GM18870 (cell line): ENCODE measurements around the gene IL24.

ENCODE experiments used
- ATAC-seq: cut with Tn5 transposase; IDR thresholded peaks from one replicate; pipeline ENCODE4 v1.9.1; 2021; ENCODE audit warnings: moderate library complexity; ENCODE audit not compliant: unreplicated experiment

Gene IL24

DNA sequence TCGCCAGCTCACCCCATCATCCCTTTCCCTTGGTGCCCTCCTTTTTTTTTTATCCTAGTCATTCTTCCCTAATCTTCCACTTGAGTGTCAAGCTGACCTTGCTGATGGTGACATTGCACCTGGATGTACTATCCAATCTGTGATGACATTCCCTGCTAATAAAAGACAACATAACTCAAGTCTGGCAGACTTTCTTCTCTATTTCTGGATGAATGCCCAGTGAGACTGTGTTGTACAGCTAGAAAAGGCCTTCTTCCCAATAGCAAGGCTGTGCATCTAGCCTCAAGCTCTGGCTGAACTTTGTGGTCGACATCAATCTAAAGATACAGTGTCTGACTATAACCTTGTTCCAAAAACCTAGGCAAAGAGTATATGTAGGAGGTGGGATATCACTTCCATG, 6.4 kb downstream of the IL24 start:
- no peak for ATAC-seq

DNA sequence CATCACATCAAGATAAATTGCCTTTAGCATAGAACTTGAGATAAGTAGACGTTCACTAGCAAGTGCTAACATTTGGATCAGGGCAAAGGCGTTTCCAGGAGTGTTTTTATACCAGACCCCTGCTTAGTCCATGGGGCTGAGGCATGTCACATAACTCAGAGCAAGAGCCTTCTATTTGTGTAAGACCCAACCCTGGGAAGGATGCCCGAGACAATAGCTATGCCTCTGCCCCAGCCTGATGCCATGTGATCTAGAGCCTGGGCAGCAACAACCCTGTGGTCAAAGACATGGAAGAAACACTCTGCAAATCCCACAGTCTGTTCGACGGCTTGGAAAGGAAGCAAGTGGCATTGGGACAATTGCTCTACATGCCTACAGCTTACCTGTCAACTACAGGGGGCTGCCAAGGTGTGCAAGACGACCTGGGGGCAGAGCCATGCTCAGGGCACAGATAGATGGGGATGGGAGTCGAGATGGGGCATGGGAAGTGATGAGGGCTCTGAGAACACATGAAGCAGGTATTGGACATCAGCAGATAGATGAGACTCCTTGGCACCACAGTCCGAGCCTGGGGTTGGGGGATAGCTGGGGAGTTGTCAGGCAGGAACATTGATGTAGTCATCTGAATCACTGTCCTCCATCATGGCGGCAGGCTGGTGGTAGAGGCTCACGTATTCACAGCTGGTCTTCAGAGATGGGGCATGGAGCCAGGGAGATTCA, 7.3 kb downstream of the IL24 start:
- ATAC-seq, result no peak

DNA sequence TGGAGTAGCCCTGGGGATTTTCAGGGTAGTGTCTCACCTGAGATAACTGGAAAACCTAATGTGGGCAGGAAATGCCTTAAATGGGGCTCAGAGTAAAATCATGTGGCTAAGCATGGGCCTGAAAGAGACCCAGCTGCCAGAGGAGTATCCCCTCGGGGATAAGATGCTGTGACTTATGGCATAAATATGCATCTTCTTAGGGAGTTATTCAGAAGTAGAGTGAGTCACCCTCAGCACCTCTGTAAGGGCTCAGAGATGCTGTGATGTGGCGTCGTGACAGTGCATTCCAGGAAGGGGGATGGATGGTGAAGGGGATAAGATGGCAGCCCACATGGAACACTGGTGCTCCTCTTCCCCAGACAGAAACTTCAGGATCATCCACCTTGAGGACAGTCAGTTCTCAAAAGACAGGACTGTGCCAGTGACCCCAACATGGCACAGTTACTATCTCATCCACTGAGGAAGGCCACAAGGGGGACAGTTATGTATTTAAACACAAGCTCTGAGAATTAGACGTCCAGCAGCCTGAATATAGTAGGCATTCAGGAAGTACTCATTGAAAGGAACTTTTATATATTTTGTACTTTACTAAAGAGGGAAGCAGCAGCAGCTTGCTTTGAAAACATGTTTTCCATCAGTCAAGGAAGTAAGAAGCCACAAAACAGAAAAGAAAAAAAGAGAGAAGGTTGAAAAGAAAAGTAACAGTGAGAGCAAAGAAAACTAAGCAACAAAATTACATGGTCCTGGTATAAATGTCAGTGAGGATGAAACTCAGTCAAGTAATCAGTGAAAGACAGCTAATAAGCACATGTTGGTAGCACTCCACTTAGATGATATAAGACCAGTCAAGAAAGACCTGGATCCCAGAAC, 8.3 kb downstream of the IL24 start:
- no peak for ATAC-seq

DNA sequence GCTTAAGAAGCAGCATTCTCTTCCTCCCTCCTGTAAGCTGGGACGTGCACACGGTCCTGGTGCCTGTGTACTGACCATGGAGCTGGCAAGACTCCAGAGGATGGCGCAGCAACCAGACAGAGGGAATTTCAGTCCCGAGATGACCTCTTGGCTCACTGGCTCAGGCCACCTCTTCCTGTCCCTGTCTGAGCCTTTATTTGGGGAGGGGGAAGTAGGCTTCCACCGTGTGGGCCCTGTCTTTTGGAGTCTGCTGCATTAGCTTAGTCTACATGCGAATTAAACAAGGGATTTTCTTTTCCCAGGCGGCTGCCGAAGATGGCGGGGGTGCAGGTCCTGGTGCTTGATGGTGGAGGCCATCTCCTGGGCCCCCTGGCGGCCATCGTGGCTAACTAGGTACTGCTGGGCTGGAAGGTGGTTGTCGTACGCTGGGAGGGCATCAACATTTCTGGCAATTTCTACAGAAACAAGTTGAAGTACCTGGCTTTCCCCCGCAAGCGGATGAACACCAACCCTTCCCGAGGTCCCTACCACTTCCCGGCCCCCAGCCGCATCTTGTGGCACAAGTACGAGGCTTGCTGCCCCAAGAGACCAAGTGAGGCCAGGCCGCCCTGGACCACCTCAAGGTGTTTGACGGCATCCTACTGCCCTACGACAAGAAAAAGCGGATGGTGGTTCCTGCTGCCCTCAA, 10.2 kb downstream of the IL24 start:
- no peak for ATAC-seq

DNA sequence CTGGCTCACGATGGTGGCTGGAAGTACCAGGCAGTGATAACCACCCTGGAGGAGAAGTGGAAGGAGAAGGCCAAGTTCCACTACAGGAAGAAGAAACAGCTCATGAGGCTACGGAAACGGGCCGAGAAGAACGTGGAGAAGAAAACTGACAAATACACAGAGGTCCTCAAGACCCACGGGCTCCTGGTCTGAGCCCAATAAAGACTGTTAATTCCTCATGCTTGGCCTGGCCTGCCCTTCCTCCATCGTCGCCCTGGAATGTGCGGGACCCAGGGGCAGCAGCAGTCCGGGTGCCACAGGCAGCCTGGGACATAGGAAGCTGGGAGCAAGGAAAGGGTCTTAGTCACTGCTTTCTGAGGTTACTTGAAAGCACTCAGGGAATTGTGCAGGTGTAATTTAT, 10.8 kb downstream of the IL24 start:
- no peak for ATAC-seq

DNA sequence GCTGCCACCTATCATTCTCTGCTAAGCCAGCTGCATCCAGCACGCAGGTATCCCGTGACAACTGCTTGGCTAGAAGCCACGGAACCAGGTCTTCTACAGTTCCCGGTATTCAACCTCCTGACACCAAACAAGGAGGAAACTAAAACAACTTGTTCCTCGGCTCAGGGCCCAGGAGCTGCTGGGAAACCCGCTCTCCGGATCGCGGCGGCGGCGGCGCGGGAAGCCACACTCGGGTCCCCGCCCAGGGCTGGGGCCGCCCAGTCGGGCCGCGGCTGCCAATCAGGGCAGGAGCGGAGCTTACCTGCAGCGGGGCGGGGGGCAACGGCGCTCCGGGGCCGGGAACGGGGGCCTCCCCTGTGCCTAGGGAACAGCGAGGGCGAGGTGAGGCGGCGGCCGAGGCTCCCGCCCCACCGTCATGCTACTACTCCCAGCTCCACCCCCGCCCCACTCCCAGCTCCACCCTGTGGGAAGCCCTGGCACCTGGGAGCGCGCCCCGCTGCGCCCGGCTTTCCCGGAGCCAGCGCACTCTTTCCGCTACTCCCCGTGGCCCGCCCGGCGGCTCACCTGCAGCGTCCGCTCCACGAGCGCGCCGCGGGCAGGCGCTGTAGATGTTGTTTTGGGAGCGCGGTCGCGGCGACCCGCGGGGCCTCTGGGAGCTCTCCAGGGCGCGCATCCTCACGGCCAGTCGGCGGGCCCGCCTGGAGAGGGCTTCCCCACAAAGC, 12.1 kb downstream of the IL24 start:
- no peak for ATAC-seq

DNA sequence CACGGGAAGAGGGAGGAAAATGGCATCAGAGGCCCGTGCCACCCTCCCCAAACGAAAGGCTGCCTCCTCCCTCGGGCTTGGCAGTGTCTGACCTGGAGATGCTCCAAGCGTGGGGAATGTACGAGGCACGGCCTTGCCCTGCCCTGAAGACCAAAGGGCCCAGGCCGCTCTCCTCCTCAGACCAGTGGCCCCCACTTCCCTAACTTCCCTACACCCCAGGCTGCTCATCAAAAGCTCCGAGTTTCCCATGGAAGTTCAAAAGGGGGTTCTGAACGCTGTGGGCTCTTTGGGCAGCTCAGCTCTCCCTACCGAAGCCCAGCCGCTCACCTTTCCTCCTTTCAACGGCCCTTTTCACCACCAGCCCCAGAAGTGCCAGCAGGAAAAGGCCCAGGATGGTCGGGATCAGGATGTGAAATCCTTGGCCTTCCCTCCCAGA, 12.7 kb downstream of the IL24 start:
- no peak for ATAC-seq

DNA sequence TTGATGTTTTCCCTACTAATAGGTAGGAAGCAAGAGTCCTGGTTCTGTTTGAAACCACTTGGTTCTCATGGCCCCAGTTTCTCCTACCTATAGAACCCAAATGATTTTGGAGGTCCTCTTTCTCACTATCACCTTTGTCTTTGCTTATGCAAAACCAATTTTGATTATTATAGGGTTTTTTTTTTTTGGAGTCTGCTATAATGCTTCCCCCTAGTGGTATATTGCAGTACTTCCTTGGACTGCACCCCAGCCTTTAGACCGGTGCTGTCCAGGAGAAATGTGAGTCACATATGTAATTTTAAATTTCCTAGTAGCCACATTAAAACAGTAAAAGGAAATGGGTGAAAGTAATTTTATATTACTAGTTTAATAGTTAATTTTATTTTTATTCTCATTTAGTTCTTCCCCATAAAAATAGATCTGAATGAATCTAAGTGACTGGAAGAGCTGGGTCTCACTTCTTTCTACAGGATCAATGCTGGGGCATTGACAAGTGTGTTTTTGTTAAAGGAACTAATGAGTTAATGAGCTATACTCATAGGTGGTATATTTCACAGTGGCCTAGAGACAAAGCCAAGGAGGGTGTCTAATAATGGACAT, 13.9 kb downstream of the IL24 start:
- ATAC-seq, result no peak

DNA sequence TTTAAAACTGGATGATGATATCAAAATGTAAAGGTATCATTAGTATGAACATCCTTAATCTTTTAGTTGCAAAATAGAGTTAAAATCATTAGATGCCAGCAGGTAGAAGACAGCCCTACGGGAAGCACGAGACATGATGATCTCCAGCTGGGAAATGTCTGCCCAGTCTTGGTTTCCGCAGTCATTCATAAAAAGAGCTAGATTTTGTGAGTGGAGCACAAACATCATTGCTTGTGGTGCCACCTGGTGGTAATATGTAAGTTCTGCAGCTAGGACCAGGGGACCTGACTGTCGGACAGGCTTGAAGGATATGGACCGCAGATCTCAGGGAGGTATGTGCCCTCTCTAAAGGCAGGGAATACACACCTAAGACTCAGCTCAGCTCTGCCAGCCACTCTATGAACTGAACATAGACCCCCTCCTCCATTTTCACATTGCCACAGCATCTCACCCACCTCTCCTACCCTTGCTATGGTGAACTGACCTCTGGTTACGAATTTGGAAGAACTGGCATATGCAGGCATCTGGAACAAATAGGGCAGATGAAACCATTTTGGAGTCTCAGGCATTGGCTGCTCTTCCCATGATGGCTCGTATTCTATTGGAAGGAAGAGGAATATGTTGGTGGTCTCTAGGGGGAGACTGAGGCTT, 15.3 kb downstream of the IL24 start:
- peak; percentile 66 for ATAC-seq

DNA sequence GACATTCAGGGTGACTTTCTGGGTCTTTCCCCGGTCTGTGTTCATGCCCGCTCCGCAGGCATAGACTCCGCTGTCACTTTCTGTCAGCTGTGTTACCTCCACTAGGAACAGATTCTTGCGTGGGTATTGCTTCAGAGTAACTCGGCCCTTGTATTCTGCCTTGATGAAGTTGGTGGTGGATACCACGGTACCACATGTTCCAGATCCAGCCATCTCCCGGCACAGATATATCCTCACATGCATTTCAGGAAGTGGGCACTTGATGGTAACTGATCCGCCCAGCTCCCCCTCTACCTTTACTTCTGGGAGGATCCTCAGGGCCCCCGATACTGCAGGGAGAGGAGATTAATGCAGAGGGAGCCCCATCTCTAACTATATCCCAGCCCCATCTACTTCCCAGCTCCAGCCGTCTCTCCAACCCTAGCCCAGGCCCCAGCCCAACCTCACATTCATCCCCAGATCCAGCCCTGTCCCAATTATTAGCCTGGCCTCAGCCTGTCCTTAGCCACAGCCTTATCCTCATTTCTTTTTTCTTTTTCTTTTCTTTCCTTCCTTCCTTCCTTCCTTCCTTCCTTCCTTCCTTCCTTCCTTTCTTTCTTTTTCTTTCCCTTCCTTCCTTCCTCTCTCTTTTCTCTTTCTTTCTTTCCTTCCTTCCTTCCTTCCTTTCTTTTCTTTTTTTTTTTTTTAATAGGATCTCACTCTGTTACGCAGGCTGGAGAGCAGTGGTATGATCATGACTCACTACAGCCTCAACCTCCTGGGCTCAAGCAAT, 16.7 kb downstream of the IL24 start:
- ATAC-seq, result no peak

DNA sequence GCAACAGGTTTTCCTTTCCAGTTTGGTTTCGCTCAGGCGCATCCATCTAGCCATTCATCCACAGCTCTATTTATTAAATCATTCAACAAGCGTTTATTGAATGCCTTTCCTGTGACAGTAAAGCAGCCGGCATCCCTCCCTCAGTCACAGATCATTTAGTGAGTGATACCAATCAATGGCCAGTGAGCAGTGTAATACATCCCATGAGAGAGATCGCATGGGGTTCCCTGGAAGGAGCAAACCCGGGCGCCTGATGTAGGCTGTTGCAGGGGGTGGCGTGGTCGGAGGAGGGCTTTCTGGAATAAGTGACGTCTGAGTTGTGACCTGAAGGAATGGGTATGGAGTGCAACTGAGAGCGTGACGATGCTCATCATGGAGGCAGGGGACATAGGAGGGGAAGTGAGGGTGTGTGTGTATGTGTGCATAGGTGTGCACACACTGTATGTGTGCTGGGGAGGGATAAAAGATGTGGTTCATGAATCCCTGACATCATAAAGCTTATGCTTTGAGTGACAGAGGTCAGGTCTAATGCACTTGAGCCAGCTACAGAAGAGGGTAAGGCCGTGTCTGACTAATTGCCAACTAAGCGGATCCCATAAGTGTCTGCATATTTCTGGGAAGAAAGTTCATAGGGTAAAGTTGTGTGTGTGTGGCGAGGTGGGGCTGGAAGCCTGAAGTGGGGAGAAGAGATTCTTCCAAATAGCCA, 17.9 kb downstream of the IL24 start:
- ATAC-seq, result no peak

DNA sequence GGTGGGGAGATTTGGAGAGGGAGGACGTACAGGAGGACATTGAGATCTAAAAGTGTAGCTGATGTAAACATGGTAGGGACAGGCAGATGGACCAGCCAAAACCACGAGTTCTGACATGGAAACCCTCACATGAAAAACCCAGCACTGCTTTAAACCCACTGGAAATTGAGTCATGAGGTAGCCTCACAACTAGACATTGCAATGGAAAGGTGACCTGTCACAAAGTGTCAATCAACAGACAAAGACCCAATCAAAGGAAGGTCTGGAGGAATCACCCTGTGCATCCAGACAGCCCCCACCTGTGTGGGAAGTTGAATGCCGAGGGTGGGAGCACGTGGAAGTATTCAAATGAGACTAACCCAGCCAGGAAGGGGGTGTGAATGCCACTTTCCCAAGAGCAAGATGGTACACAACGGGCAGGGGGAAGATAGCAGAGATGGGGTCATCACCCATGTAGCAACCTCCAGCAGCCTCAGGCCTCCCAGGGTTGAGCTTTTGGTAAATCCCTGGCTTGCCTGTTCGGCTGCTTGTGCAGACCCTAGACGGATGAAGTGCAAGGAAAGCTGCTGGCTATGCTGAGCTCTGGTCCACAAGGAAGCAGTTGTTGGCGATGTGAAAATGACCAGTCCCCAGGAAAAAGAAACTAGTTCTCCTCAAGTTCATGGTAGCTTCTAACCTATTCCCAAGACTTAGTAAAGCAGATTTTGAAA, 18.9 kb downstream of the IL24 start:
- ATAC-seq, result no peak

DNA sequence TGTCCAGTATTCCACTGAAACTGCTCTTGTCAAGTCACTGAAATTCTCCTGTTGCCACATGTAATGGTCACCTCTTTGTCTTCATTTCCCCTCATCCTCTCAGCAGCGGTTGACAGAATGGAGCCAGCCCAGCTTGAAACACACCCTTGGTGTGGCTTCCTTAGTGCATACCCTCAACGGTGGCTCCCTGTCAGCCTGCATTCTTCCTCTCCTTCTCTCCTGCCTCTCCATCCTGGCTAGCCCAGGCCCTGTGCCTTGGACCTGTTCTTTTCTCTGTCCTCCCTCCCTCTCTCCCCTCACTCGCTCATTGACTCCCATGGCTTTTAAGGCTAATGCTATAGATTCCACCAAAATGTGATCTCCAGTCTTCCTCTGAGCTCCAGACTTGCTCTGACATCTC, 20.8 kb downstream of the IL24 start:
- no peak for ATAC-seq

DNA sequence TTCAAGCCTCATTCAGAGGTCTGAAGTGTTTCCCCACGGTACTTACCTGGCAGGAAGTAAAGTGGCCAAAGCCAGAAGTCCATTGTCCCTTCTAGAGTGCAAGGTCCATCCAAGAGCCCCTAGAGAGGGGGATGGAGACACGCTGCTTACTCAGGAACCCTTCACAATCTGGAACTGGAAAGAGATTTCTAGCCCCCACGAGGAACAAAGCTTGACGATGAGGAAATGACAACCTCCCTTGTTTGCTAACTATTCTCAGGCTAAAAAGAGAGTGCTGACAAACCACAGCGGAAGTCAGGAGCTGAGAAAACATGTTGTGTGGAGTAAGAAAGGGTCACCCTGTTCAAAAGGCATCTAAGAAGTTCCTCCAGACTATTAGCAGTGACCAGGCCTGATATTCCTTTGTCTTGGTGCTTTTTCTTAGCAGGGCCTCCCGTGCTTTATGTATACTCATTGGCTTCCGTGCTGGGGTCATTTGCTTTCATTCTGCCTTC, 24.6 kb downstream of the IL24 start, which contains the start of gene FCMR:
TSS of gene FCMR (minus strand) at position 170 of the 494 bp plus-strand sequence. CDS start at position 83, 87 bp downstream.
- ATAC-seq, result no peak

DNA sequence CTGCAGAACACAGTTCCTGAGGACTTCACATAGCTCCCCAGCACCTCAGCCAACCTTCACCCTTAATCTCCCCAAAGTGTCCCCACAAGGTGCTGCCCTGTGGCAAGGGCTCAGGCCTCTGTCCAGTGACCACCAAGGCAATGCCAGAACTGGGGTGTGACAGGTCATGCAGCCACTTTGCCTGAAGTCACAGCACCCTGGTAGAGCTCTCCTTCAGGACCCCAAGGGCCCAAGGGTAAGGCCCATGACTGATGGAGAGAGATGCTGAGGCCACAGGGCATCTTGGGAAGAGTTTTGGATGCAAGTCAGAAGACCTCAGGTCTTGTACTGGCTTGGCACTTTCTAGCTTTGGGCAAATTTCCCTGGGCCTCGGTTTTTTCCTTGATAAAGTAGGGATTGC, 25.3 kb downstream of the IL24 start:
- ATAC-seq, result no peak

DNA sequence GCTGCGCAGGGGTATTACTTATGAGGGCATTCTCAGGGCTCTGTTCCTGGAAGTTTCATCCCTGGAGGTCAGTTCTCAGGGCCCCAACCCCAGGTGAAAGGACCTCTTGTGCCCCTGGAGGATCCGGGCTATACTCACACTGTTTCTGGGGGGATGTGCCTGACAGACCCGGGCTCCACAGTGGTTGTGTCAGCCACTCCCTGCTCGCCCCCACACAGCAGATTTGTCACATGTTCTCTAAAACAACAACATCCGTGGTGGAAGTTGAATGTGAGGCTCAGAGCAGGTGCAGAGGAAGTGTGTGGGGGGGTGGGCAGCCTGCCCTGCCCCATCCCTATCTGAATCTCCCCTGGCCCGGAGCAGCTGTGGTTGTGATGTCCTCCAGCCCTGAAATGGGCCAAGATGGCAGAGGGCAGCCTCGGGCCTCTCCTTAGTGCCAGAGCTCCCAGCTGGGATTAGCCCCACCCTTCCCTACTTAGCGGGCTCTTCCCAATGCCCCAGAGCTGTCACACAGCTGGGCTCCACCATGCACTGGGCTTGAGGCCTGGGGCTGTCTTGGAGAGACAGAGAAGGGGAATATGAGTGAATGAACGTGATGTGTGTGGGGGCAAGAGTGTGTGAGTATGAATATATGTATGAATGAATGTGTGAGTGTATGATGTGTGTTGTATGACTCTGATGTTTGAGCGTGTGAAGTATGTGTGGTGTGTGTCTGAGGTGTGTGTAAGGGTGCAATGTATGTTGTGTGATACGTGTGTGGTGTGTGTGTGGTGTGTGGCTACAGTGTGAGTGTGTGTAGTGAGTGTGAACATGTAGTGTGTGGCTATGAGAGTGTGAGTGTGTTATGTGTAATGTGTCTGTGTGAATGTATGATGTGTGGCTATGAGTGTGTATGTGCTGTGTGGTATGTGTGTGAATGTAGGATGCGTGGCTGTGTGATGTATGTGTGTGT, 26.0 kb downstream of the IL24 start:
- peak; percentile 39 for ATAC-seq
